Right atrium auricular region (tissue), 2 donors: ENCODE data around the gene FXYD5. TPM values are rescaled to one million over a fixed set of nuclear protein-coding genes. Genes with fewer than 3 reads are reported as not detected.

Experiments
- DNase-seq: peaks from one replicate; pipeline ENCODE4 v3.0.0-alpha.2; 2019; ENCODE audit warnings: low spot score
- H3K27ac ChIP-seq, 2 donors: fragments of 200-600 bp; sonication (generic); 1 replicate in 1 of 2; 2 replicates in 1 of 2; pipeline ENCODE4 v1.5.1; 2016 to 2019
- H3K27me3 ChIP-seq, 2 donors: fragments of 200-600 bp; sonication (generic); one replicate each; pipeline versions ENCODE4 v1.5.1 to v1.6.0; 2017 to 2019
- H3K36me3 ChIP-seq: fragments of 200-600 bp; sonication (generic); one replicate; pipeline ENCODE4 v1.5.1; 2016
- H3K4me1 ChIP-seq, 2 donors: fragments of 200-600 bp; sonication (generic); one replicate each; pipeline versions ENCODE4 v1.5.1 to v1.6.0; 2017 to 2019
- H3K4me3 ChIP-seq, 2 donors: fragments of 200-600 bp; sonication (generic); 1 replicate in 1 of 2; 2 replicates in 1 of 2; pipeline ENCODE4 v1.5.1; 2017 to 2019; ENCODE audit warnings: mild to moderate bottlenecking in 1 of 2, moderate library complexity in 1 of 2
- H3K9me3 ChIP-seq, 2 donors: fragments of 200-600 bp; sonication (generic); one replicate each; pipeline ENCODE4 v1.5.1; 2019
- CTCF ChIP-seq, 2 donors: fragments of 200-600 bp; sonication (generic); IDR thresholded peaks; one replicate each; pipeline ENCODE4 v1.5.1; 2019; ENCODE audit warnings: antibody characterized with exemption in 2 of 2
- total RNA-seq, 2 donors: library from RNA; depleted of rRNA; stranded (reverse); fragments of >200 nt; gene quantifications; one replicate each; pipeline ENCODE4 v1.1.0, GENCODE V29; 2016

FXYD5 gene
- total RNA-seq, 2 donors from 2014 or later, result 31.3 to 77.7 TPM

GRCh38 chr19:35118268-35119020 lies 36.1 kb upstream of the FXYD5 start:
- H3K27me3 ChIP-seq, result no peaks in the 10 kb centered on the region
- H3K36me3 ChIP-seq, result no peaks in the 10 kb centered on the region
- TF ChIP-seq CTCF (IDR thresholded peaks at IDR 0.05), result no peak
- DNase-seq, result no peak
- H3K27ac ChIP-seq, result peak overlapping the region in 1 of 2 donors; percentile 43
- no peak overlapping the region for H3K4me3 ChIP-seq
- H3K4me1 ChIP-seq, result peaks cover 0 to 25% of the 10 kb centered on the region in 2 donors
- H3K9me3 ChIP-seq, result no peaks in the 10 kb centered on the region

- no peaks in the 10 kb centered on the region for H3K36me3 ChIP-seq
- no peak for DNase-seq
- H3K4me1 ChIP-seq, result peaks cover 0 to 31% of the 10 kb centered on the region in 2 donors
- no peaks in the 10 kb centered on the region for H3K9me3 ChIP-seq
- no peaks in the 10 kb centered on the region for H3K27me3 ChIP-seq
- no peak overlapping the region for H3K4me3 ChIP-seq
- no peak for TF ChIP-seq CTCF (IDR thresholded peaks at IDR 0.05)
- H3K27ac ChIP-seq, result peak overlapping the region in 1 of 2 donors; percentile 43
Observed at GRCh38 chr19:35119091-35119490, 35.4 kb upstream of the FXYD5 start.

GRCh38 chr19:35119578-35120155 lies 34.9 kb upstream of the FXYD5 start:
- Histone ChIP-seq H3K4me1 (peaks cover 0 to 29% of the 10 kb centered on the region in 2 donors), H3K27ac (peak overlapping the region in 1 of 2 donors; percentile 16), H3K9me3 (no peaks in the 10 kb centered on the region), H3K27me3 (no peaks in the 10 kb centered on the region), H3K4me3 (no peak overlapping the region), H3K36me3 (no peaks in the 10 kb centered on the region)
- no peak for TF ChIP-seq CTCF (IDR thresholded peaks at IDR 0.05)
- DNase-seq, result no peak

- Histone ChIP-seq H3K27me3 (no peaks in the 10 kb centered on the region), H3K27ac (peak overlapping the region in 1 of 2 donors; percentile 35), H3K9me3 (no peaks in the 10 kb centered on the region), H3K36me3 (no peaks in the 10 kb centered on the region), H3K4me1 (peaks cover 0 to 30% of the 10 kb centered on the region in 2 donors), H3K4me3 (no peak overlapping the region)
- no peak for DNase-seq
- no peak for TF ChIP-seq CTCF (IDR thresholded peaks at IDR 0.05)
Observed at GRCh38 chr19:35120492-35120891, 34.0 kb upstream of the FXYD5 start.

- peak overlapping the region in 1 of 2 donors; percentile 35 for H3K27ac ChIP-seq
Observed at GRCh38 chr19:35120898-35121297, 33.6 kb upstream of the FXYD5 start.

More at GRCh38 chr19:35120898-35121297, 33.6 kb upstream of the FXYD5 start:
- DNase-seq, result no peak
- peaks cover 0 to 34% of the 10 kb centered on the region in 2 donors for H3K4me1 ChIP-seq
- H3K36me3 ChIP-seq, result no peaks in the 10 kb centered on the region
- H3K4me3 ChIP-seq, result no peak overlapping the region
- no peaks in the 10 kb centered on the region for H3K9me3 ChIP-seq
- no peak for TF ChIP-seq CTCF (IDR thresholded peaks at IDR 0.05)
- H3K27me3 ChIP-seq, result no peaks in the 10 kb centered on the region
